Upper lobe of left lung (tissue), 6 donors: ENCODE results near the gene DENND4B. TPM values are rescaled to one million over a fixed set of nuclear protein-coding genes. Genes with fewer than 3 reads are reported as not detected.
"Not testable (repeated sequence)": the region's sequence is repeated elsewhere in the genome, so short reads cannot be mapped to it uniquely, and the experiment has no call there.

Experiments used
- ATAC-seq, 2 donors: fragments of 200-7000 bp; cut with Tn5 transposase; one replicate each; pipeline ENCODE4 v1.9.1; 2022; ENCODE audit warnings: mild to moderate bottlenecking in 2 of 2, moderate library complexity in 2 of 2; ENCODE audit not compliant: low FRiP score in 2 of 2
- DNase-seq, 2 donors: peaks; one replicate each; pipeline ENCODE4 v3.0.0-alpha.2; 2019 to 2020
- H3K27ac ChIP-seq, 4 donors: fragments of 200-600 bp; sonication (generic); one replicate each; pipeline ENCODE4 v1.5.1; 2016 to 2019
- H3K27me3 ChIP-seq, 4 donors: fragments of 200-600 bp; sonication (generic); one replicate each; pipeline ENCODE4 v1.5.1; 2017 to 2019
- H3K36me3 ChIP-seq, 4 donors: fragments of 200-600 bp; sonication (generic); one replicate each; pipeline ENCODE4 v1.5.1; 2016 to 2019
- H3K4me1 ChIP-seq, 4 donors: fragments of 200-600 bp; sonication (generic); one replicate each; pipeline ENCODE4 v1.5.1; 2018 to 2019
- H3K4me3 ChIP-seq, 4 donors: fragments of 200-600 bp; sonication (generic); one replicate each; pipeline ENCODE4 v1.5.1; 2017 to 2019; ENCODE audit warnings: mild to moderate bottlenecking in 2 of 4, moderate library complexity in 1 of 4
- H3K9me3 ChIP-seq, 4 donors: fragments of 200-600 bp; sonication (generic); one replicate each; pipeline ENCODE4 v1.5.1; 2018 to 2019
- CTCF ChIP-seq, 6 experiments: fragments of 450-650 bp in 4 of 6; fragments of 200-600 bp in 2 of 6; sonication (generic) in 2 of 6; IDR thresholded peaks; one replicate each; pipeline ENCODE4 v1.5.1; 2016 to 2019; ENCODE audit warnings: antibody characterized with exemption in 6 of 6
- EP300 ChIP-seq, 4 donors: sonication (generic); formaldehyde crosslinking; IDR thresholded peaks; one replicate each; pipeline ENCODE4 v1.5.1; 2017; ENCODE audit warnings: antibody characterized with exemption in 4 of 4, control low read depth in 2 of 4
- POLR2A ChIP-seq, 4 donors: fragments of 450-650 bp; IDR thresholded peaks; one replicate each; pipeline ENCODE4 v1.5.1; 2016 to 2017; ENCODE audit warnings: antibody characterized with exemption in 4 of 4, mild to moderate bottlenecking in 2 of 4
- POLR2AphosphoS5 ChIP-seq, 2 donors: sonication (generic); formaldehyde crosslinking; IDR thresholded peaks; one replicate each; pipeline ENCODE4 v1.5.1; 2017; ENCODE audit warnings: antibody characterized with exemption in 2 of 2
- WGBS, 2 donors: methylation state at CpG; one replicate each; pipeline ENCODE4 v1.1.5; 2017 to 2018; 5-methylcytosine and 5-hydroxymethylcytosine counted together
- total RNA-seq, 6 donors: library from RNA; depleted of rRNA in 4 of 6; stranded (reverse); fragments of >200 nt in 4 of 6; gene quantifications; one replicate each; pipeline versions ENCODE4 v1.1.0 to v1.2.1, GENCODE V29; 2016 to 2021
- donor health status: DM: no; HTN: no; CAD: no; lungs with moderate emphysema.
- donor health status: DM: no; HTN: yes; CAD: no; lungs with severe emphysema.

Gene DENND4B
- total RNA-seq, 6 donors from 2014 or later, result 43.3 to 151 (median 103) TPM

DNA sequence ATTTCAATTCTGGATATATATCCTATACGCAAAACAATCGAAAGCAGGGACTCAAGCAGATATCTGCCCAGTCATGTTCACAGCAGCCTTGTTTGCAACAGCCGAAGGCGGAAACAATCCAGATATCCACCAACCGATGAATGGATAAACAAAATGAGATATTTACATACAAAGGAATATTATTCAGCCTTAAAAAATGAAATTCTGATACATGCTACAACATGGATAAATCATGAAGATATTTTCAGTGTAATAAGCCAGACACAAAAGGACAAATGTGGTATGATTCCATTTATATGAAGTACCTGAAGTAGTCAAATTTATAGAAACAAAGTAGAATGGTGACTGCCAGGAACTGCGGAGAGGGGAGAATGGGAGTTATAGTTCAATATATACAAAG lies 39.4 kb downstream of the DENND4B start:
- 86 to 95% methylated on average over 6 of the region's 6 CpGs for WGBS, 2 donors
- no peaks in the 10 kb centered on the region for H3K9me3 ChIP-seq
- ATAC-seq (no peak), DNase-seq (no peak)
- no peaks in the 10 kb centered on the region for H3K27me3 ChIP-seq
- H3K4me1 ChIP-seq, result peaks cover 0 to 21% (median 9%) of the 10 kb centered on the region in 4 donors
- H3K27ac ChIP-seq, result no peak overlapping the region
- no peak overlapping the region for H3K4me3 ChIP-seq
- H3K36me3 ChIP-seq, result peaks cover 0 to 11% (median 4%) of the 10 kb centered on the region in 4 donors
- no peak for TF ChIP-seq EP300 (IDR thresholded peaks at IDR 0.05)
- TF ChIP-seq POLR2A (IDR thresholded peaks at IDR 0.05), result no peak
- TF ChIP-seq CTCF (IDR thresholded peaks at IDR 0.05), result no peak
- TF ChIP-seq POLR2AphosphoS5 (IDR thresholded peaks at IDR 0.05), result no peak

DNA sequence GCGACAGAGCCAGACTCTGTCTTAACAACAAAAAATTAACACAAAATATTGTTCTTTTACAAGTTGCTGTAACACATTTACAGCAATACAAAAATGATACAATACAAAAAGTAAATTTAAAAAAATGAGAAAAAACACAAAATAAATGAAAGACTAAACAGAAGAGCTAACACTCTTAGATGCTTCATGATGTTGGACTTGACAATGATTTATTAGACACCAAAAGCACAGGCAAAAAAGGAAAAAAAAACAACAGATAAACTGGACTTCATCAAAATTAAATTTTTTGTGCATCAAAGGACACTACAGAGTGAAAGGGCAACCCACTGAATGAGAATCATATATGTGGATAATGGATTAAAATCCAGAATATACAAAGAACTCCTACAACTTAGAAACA lies 40.1 kb downstream of the DENND4B start:
- Histone ChIP-seq H3K27me3 (no peaks in the 10 kb centered on the region), H3K36me3 (peaks cover 0 to 11% (median 4%) of the 10 kb centered on the region in 4 donors), H3K27ac (no peak overlapping the region), H3K4me3 (no peak overlapping the region), H3K9me3 (no peaks in the 10 kb centered on the region), H3K4me1 (peaks cover 0 to 22% (median 9%) of the 10 kb centered on the region in 4 donors)
- no peak for ATAC-seq
- no peak for DNase-seq
- no peak for TF ChIP-seq CTCF (IDR thresholded peaks at IDR 0.05)
- TF ChIP-seq POLR2A (IDR thresholded peaks at IDR 0.05), result no peak
- TF ChIP-seq POLR2AphosphoS5 (IDR thresholded peaks at IDR 0.05), result no peak
- TF ChIP-seq EP300 (IDR thresholded peaks at IDR 0.05), result no peak
- WGBS, 2 donors, result 92 to 100% methylated on average over 1 of the region's 1 CpG

GRCh38 chr1:153905908-153906307 lies 40.6 kb downstream of the DENND4B start:
- not testable (repeated sequence) for H3K9me3 ChIP-seq, ATAC-seq, H3K27me3 ChIP-seq, H3K27ac ChIP-seq, H3K4me3 ChIP-seq, DNase-seq
- peaks cover 0 to 11% (median 4%) of the 10 kb centered on the region in 4 donors for H3K36me3 ChIP-seq
- 93 to 95% methylated on average over 8 of the region's 8 CpGs for WGBS, 2 donors
- peaks cover 0 to 22% (median 9%) of the 10 kb centered on the region in 4 donors for H3K4me1 ChIP-seq

GRCh38 chr1:153903841-153904455 lies 42.6 kb downstream of the DENND4B start:
- no peak overlapping the region for H3K4me3 ChIP-seq
- 82 to 85% methylated on average over 14 of the region's 14 CpGs for WGBS, 2 donors
- no peaks in the 10 kb centered on the region for H3K9me3 ChIP-seq
- DNase-seq, result no peak
- peak overlapping the region in 2 of 4 donors; percentile 4 to 5 for H3K27ac ChIP-seq
- H3K27me3 ChIP-seq, result no peaks in the 10 kb centered on the region
- peaks cover 4 to 31% (median 11%) of the 10 kb centered on the region in 4 donors for H3K4me1 ChIP-seq
- peak in 1 of 2 donors; percentile 79 for ATAC-seq
- TF ChIP-seq POLR2AphosphoS5 (IDR thresholded peaks at IDR 0.05) (no peak), EP300 (IDR thresholded peaks at IDR 0.05) (no peak), CTCF (IDR thresholded peaks at IDR 0.05) (no peak), POLR2A (IDR thresholded peaks at IDR 0.05) (no peak)
- peaks cover 0 to 23% (median 4%) of the 10 kb centered on the region in 4 donors for H3K36me3 ChIP-seq

GRCh38 chr1:153899509-153899908 lies 47.0 kb downstream of the DENND4B start:
- Histone ChIP-seq H3K4me3 (no peak overlapping the region), H3K4me1 (peaks cover 1 to 22% (median 10%) of the 10 kb centered on the region in 4 donors), H3K27me3 (no peaks in the 10 kb centered on the region), H3K36me3 (peaks cover 0 to 35% (median 4%) of the 10 kb centered on the region in 4 donors), H3K27ac (no peak overlapping the region), H3K9me3 (no peaks in the 10 kb centered on the region)
- WGBS, 2 donors, result 85% methylated on average over 6 of the region's 6 CpGs
- no peak for DNase-seq
- TF ChIP-seq EP300 (IDR thresholded peaks at IDR 0.05) (no peak), POLR2AphosphoS5 (IDR thresholded peaks at IDR 0.05) (no peak)
- no peak for ATAC-seq

DNA sequence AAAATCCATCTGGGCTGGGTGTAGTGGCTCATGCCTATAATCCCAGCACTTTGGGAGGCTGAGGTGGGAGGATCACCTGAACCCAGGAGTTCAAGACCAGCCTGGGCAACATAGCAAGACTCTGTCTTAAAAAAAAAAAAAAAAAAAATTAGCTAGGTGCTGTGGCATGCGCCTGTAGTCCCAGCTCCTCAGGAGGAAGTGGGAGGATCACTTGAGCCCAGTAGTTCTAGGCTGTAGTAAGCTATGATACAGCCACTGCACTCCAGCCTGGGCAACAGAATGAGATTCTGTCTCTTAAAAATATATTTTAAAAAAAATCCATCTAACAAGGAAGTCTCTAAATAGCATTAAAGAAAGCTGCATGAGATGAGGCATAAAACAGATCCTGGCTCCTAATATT lies 50.7 kb downstream of the DENND4B start:
- not testable (repeated sequence) for H3K27ac ChIP-seq, H3K4me3 ChIP-seq, H3K27me3 ChIP-seq, DNase-seq, H3K4me1 ChIP-seq, H3K9me3 ChIP-seq, ATAC-seq
- 54 to 73% methylated on average over 1 of the region's 1 CpG for WGBS, 2 donors
- peaks cover 4 to 48% (median 9%) of the 10 kb centered on the region in 4 donors for H3K36me3 ChIP-seq

- 91 to 97% methylated on average over 7 of the region's 7 CpGs for WGBS, 2 donors
- not testable (repeated sequence) for H3K27me3 ChIP-seq, ATAC-seq, DNase-seq, H3K4me3 ChIP-seq, H3K27ac ChIP-seq, H3K9me3 ChIP-seq
- Histone ChIP-seq H3K36me3 (peaks cover 4 to 23% (median 7%) of the 10 kb centered on the region in 4 donors), H3K4me1 (peaks cover 14 to 22% (median 18%) of the 10 kb centered on the region in 4 donors)
Measured at GRCh38 chr1:153891042-153891441, 55.5 kb downstream of the DENND4B start.
